Esophagus squamous epithelium (tissue), 5 donors: ENCODE measurements around the gene MED29. TPM values are rescaled to one million over a fixed set of nuclear protein-coding genes. Genes with fewer than 3 reads are reported as not detected.
A peak's percentile ranks its signal among the peaks of the same experiment; 100 is the strongest.

Experiments
- DNase-seq: peaks from one replicate; lab custom pipeline; 2025; lab: John Stamatoyannopoulos, UW
- H3K27ac ChIP-seq, 4 donors: fragments of 200-600 bp; sonication (generic); one replicate each; pipeline ENCODE4 v1.5.1; 2016 to 2019; ENCODE audit warnings: mild to moderate bottlenecking in 1 of 4
- H3K27me3 ChIP-seq, 4 donors: fragments of 200-600 bp; sonication (generic); 1 replicate in 3 of 4; 2 replicates in 1 of 4; pipeline versions ENCODE4 v1.5.1 to v1.6.0; 2017 to 2021; ENCODE audit warnings: antibody characterized with exemption in 1 of 4
- H3K36me3 ChIP-seq, 3 donors: fragments of 200-600 bp; sonication (generic); one replicate each; pipeline ENCODE4 v1.5.1; 2016 to 2019
- H3K4me1 ChIP-seq, 3 donors: fragments of 200-600 bp; sonication (generic); one replicate each; pipeline ENCODE4 v1.5.1; 2017 to 2019
- H3K4me3 ChIP-seq, 4 donors: fragments of 200-600 bp; sonication (generic); 1 replicate in 3 of 4; 2 replicates in 1 of 4; pipeline ENCODE4 v1.5.1; 2016 to 2019; ENCODE audit warnings: mild to moderate bottlenecking in 2 of 4, moderate library complexity in 1 of 4
- H3K9me3 ChIP-seq, 3 donors: fragments of 200-600 bp; sonication (generic); one replicate each; pipeline ENCODE4 v1.5.1; 2016 to 2019
- CTCF ChIP-seq, 6 experiments: fragments of 450-650 bp in 4 of 6; fragments of 200-600 bp in 2 of 6; sonication (generic) in 2 of 6; IDR thresholded peaks; one replicate each; pipeline ENCODE4 v1.5.1; 2016 to 2019; ENCODE audit warnings: antibody characterized with exemption in 6 of 6, mild to moderate bottlenecking in 4 of 6, moderate library complexity in 4 of 6
- POLR2A ChIP-seq, 4 donors: fragments of 450-650 bp; IDR thresholded peaks; one replicate each; pipeline ENCODE4 v1.6.1; 2017; ENCODE audit warnings: antibody characterized with exemption in 4 of 4, mild to moderate bottlenecking in 4 of 4, moderate library complexity in 3 of 4
- WGBS, 2 donors: methylation state at CpG; one replicate each; pipeline ENCODE4 v1.1.5; 2018; 5-methylcytosine and 5-hydroxymethylcytosine counted together
- intact Hi-C: fragments of 100-400 bp; cut with DNase I; formaldehyde crosslinking; loops from one replicate; pipeline ENCODE4 v1.15.0; 2022
- total RNA-seq, 4 donors: library from RNA; depleted of rRNA; stranded (reverse); fragments of >200 nt; gene quantifications; one replicate each; pipeline ENCODE4 v1.1.0, GENCODE V29; 2016
- donor health status: DM: yes; HTN: yes; CAD: no.

Gene MED29
- total RNA-seq, 4 donors from 2014 or later, result 11.8 to 20.1 (median 16.5) TPM

- Histone ChIP-seq H3K4me3 (no peak overlapping the region), H3K36me3 (peaks cover 18 to 96% (median 34%) of the 10 kb centered on the region in 3 donors), H3K4me1 (peaks cover 0 to 52% (median 0%) of the 10 kb centered on the region in 3 donors), H3K27ac (peak overlapping the region in 3 of 4 donors; percentile 26 to 48 (median 30)), H3K27me3 (no peaks in the 10 kb centered on the region), H3K9me3 (no peaks in the 10 kb centered on the region)
- TF ChIP-seq CTCF (IDR thresholded peaks at IDR 0.05) (no peak), POLR2A (IDR thresholded peaks at IDR 0.05) (no peak)
- intact Hi-C loops, result no loop called here
- WGBS, 2 donors, result 76 to 78% methylated on average over 10 to 12 of the region's 12 CpGs
- no peak for DNase-seq
Observed at GRCh38 chr19:39352381-39353255, 38.6 kb upstream of the MED29 start.

GRCh38 chr19:39355253-39355652 is 35.9 kb upstream of the MED29 start:
- Histone ChIP-seq H3K4me3 (no peak overlapping the region), H3K4me1 (peaks cover 0 to 38% (median 0%) of the 10 kb centered on the region in 3 donors), H3K9me3 (no peaks in the 10 kb centered on the region), H3K27ac (no peak overlapping the region), H3K27me3 (no peaks in the 10 kb centered on the region), H3K36me3 (peaks cover 18 to 98% (median 42%) of the 10 kb centered on the region in 3 donors)
- TF ChIP-seq CTCF (IDR thresholded peaks at IDR 0.05) (no peak), POLR2A (IDR thresholded peaks at IDR 0.05) (no peak)
- DNase-seq, result no peak
- intact Hi-C loops, result no loop called here
- 83 to 94% methylated on average over 3 to 4 of the region's 5 CpGs for WGBS, 2 donors

- H3K36me3 ChIP-seq, result peaks cover 18 to 98% (median 46%) of the 10 kb centered on the region in 3 donors
- no peak for DNase-seq
- intact Hi-C loops, result no loop called here
- TF ChIP-seq POLR2A (IDR thresholded peaks at IDR 0.05), result no peak
- no peak for TF ChIP-seq CTCF (IDR thresholded peaks at IDR 0.05)
- 65 to 94% methylated on average over 3 of the region's 3 CpGs for WGBS, 2 donors
- no peak overlapping the region for H3K27ac ChIP-seq
- H3K9me3 ChIP-seq, result no peaks in the 10 kb centered on the region
- no peak overlapping the region for H3K4me3 ChIP-seq
- peaks cover 0 to 34% (median 0%) of the 10 kb centered on the region in 3 donors for H3K4me1 ChIP-seq
- no peaks in the 10 kb centered on the region for H3K27me3 ChIP-seq
Observed at GRCh38 chr19:39356073-39356472, 35.1 kb upstream of the MED29 start.

- H3K9me3 ChIP-seq, result no peaks in the 10 kb centered on the region
- intact Hi-C loops, result no loop called here
Observed at GRCh38 chr19:39356647-39357046, 34.5 kb upstream of the MED29 start.

More at GRCh38 chr19:39356647-39357046, 34.5 kb upstream of the MED29 start:
- no peak overlapping the region for H3K27ac ChIP-seq
- WGBS, 2 donors, result 78% methylated on average over 12 of the region's 18 CpGs; no CpG with 5 or more reads in 1 of the 2 donors
- no peak overlapping the region for H3K4me3 ChIP-seq
- no peak for DNase-seq
- peaks cover 0 to 33% (median 0%) of the 10 kb centered on the region in 3 donors for H3K4me1 ChIP-seq
- TF ChIP-seq CTCF (IDR thresholded peaks at IDR 0.05), result no peak
- TF ChIP-seq POLR2A (IDR thresholded peaks at IDR 0.05), result no peak
- H3K36me3 ChIP-seq, result peaks cover 18 to 100% (median 49%) of the 10 kb centered on the region in 3 donors
- H3K27me3 ChIP-seq, result no peaks in the 10 kb centered on the region
